EH (cell line): ENCODE results near the gene TNFSF12.

ENCODE experiments used
- DNase-seq: peaks from one replicate; pipeline ENCODE4 v3.0.0-alpha.2; 2015; ENCODE audit warnings: low read depth

The TNFSF12 gene, protein sequence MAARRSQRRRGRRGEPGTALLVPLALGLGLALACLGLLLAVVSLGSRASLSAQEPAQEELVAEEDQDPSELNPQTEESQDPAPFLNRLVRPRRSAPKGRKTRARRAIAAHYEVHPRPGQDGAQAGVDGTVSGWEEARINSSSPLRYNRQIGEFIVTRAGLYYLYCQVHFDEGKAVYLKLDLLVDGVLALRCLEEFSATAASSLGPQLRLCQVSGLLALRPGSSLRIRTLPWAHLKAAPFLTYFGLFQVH

DNA sequence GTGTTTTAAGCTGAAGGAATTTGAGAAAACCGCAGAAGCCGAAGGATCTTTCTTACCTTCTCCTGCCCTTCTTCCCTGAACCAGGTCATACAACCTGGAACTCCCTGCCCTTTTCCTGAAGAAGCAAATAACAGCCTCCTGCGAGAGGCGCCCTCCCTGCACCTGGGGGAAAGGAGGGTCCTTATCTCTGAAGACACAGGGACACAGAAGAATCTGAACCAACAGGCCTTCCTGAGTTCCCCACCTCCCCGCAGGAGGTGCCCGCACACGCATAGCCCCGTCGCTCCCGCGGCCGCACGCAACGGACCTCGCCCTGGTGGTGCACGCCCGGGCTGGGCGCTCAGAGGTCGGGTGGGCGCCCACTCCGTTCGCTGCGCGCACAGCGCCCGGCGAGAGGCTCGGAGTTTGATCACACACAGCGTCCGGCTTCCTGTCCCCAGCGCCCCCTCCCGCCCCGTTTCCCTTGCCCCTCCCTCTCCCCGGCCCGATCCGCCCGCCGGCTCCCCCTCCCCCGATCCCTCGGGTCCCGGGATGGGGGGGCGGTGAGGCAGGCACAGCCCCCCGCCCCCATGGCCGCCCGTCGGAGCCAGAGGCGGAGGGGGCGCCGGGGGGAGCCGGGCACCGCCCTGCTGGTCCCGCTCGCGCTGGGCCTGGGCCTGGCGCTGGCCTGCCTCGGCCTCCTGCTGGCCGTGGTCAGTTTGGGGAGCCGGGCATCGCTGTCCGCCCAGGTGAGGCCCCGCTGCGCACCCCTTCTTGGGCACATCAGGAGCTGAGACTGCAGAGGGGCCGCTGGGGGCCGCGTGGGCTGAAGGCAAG is at the start of gene TNFSF12:
Gene TNFSF12 (plus strand): TSS at position 474 of the 816 bp plus-strand sequence. CDS start 96 bp downstream, at position 570.
- DNase-seq = peak; percentile 62

DNA sequence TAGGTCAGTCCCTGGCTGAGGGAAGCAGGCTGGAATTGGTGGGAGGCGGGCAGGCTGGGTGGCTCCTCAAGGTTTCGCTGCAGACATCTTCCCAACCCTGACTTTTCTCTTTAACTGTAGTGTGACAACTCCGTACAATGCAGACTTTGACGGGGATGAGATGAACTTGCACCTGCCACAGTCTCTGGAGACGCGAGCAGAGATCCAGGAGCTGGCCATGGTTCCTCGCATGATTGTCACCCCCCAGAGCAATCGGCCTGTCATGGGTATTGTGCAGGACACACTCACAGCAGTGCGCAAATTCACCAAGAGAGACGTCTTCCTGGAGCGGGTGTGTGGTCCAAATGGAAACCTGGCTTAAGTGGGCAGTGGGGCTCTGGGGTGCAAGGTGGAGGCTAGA is 49.7 kb upstream of the TNFSF12 start:
- DNase-seq = no peak

DNA sequence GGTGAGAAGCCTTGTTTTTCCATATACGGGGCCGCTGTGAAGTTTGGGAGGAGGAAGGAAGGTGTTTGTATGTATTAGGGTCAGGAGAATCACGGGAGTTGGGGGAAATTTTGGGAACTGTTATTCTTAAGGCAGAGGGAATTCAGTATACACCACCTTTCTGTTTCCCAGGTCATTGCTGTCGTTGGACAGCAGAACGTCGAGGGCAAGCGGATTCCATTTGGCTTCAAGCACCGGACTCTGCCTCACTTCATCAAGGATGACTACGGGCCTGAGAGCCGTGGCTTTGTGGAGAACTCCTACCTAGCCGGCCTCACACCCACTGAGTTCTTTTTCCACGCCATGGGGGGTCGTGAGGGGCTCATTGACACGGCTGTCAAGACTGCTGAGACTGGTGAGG is 47.1 kb upstream of the TNFSF12 start:
- no peak for DNase-seq

DNA sequence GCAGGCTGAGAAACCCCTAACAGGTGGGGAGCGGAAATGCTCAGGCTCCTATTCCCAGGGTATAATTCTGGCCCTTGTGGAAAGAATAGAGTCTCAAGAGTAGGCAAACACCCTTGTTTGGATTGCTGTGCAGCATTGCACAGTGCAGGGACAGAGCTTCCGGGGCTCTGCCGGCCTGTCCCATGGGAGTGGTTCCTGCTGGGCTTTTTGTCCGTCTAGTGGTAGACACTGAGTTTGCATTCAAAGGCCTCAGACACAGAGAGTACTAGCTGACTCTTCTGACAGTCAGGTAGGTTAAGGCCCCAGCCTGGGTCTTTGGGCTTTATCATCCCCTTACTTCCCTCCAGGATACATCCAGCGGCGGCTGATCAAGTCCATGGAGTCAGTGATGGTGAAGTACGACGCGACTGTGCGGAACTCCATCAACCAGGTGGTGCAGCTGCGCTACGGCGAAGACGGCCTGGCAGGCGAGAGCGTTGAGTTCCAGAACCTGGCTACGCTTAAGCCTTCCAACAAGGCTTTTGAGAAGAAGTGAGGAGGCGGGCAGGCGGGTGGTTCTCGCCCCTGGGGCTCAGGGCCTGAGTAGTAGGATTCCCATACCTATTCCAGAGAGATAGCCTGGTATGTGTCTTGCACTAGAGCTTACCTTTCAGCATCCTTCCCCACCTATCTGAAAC is 46.5 kb upstream of the TNFSF12 start:
- no peak for DNase-seq

DNA sequence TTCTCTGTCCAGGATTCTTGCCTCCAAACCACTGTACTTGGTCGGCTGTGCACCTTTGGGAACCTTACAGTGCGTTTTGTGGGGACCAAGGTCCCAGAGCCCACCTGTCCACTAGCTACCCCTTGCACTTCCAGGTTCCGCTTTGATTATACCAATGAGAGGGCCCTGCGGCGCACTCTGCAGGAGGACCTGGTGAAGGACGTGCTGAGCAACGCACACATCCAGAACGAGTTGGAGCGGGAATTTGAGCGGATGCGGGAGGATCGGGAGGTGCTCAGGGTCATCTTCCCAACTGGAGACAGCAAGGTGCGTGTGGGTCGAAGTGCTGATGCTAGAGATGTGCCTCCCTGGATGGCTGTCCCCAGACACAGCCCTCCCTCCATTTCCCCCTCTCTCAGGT is 45.9 kb upstream of the TNFSF12 start:
- no peak for DNase-seq

DNA sequence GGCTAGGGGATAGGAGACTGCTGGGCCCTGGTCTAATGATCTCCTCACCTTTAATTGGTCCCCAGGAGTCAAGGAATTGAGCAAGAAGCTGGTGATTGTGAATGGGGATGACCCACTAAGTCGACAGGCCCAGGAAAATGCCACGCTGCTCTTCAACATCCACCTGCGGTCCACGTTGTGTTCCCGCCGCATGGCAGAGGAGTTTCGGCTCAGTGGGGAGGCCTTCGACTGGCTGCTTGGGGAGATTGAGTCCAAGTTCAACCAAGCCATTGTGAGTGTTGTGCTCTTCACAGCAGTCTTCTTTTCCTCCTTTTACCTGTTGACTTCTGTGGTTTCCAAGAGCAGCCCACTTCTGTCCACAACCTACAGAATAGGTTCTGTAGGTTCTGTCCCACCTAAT is 45.3 kb upstream of the TNFSF12 start:
- DNase-seq = no peak

DNA sequence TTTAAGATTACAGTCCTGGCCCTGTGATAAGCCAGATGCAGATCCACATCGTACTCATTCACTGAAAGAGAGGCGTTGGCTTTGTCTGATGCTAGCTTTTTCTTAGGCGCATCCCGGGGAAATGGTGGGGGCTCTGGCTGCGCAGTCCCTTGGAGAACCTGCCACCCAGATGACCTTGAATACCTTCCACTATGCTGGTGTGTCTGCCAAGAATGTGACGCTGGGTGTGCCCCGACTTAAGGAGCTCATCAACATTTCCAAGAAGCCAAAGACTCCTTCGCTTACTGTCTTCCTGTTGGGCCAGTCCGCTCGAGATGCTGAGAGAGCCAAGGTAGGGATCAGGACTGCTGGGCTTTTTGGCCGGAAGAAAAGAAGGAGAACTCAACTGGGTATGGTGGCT is 40.7 kb upstream of the TNFSF12 start:
- DNase-seq = no peak

DNA sequence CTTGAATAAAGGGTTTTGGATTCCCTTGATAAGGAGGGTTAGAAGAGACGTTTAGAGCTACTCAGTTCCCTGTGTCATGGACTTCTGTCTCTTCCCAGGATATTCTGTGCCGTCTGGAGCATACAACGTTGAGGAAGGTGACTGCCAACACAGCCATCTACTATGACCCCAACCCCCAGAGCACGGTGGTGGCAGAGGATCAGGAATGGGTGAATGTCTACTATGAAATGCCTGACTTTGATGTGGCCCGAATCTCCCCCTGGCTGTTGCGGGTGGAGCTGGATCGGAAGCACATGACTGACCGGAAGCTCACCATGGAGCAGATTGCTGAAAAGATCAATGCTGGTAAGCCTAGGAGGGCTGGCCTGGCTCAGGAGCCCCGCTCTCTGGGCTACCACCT is 40.0 kb upstream of the TNFSF12 start:
- DNase-seq = no peak

DNA sequence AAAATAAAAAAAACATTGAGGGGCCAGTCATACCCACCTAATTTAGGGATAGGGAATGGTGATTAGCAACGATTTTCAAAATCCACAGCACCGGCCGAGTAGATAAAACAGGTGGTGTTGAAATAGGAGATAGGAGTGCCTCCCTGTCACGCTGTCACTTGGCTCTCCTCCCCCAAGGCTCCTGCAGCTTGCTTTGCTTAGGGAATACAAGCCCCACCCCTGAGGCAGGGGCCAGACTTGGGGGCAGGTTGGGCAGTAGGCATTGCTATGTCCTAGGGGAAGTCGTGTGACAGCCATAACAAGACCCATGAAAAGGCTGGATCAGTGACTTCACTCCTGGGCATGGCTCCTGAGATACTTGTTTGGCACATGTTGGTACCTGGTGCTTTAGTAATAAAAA is 38.9 kb upstream of the TNFSF12 start:
- DNase-seq = no peak

DNA sequence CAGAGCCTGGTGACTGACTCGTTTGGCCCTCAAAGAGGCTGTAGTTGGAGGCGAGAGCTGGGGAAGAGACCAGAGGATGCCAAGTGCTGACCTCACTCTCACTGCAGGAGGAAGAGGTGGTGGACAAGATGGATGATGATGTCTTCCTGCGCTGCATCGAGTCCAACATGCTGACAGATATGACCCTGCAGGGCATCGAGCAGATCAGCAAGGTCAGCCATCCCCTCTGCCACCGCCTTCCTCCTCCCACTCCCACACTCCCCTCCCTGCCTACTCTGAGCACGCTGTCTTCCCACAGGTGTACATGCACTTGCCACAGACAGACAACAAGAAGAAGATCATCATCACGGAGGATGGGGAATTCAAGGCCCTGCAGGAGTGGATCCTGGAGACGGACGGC is 37.8 kb upstream of the TNFSF12 start:
- no peak for DNase-seq

DNA sequence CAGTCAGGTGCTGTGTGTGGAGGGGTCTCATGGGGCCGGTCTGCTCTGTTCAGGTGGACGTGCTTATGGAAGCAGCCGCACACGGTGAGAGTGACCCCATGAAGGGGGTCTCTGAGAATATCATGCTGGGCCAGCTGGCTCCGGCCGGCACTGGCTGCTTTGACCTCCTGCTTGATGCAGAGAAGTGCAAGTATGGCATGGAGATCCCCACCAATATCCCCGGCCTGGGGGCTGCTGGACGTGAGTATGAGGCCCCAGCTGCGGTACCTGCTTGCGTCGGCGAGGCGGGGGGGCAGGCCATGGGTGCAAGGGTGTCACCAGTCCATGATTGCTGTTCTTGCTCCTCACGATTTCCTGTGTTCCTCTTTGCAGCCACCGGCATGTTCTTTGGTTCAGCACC is 36.8 kb upstream of the TNFSF12 start:
- no peak for DNase-seq

DNA sequence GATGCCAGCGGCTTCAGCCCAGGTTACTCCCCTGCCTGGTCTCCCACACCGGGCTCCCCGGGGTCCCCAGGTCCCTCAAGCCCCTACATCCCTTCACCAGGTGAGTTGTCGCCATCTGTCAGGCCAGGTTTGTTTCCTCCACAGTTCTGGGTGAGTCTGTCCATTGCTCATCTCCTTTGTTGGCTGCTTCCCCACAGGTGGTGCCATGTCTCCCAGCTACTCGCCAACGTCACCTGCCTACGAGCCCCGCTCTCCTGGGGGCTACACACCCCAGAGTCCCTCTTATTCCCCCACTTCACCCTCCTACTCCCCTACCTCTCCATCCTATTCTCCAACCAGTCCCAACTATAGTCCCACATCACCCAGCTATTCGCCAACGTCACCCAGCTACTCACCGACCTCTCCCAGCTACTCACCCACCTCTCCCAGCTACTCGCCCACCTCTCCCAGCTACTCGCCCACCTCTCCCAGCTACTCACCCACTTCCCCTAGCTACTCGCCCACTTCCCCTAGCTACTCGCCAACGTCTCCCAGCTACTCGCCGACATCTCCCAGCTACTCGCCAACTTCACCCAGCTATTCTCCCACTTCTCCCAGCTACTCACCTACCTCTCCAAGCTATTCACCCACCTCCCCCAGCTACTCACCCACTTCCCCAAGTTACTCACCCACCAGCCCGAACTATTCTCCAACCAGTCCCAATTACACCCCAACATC is 35.9 kb upstream of the TNFSF12 start:
- DNase-seq = no peak

DNA sequence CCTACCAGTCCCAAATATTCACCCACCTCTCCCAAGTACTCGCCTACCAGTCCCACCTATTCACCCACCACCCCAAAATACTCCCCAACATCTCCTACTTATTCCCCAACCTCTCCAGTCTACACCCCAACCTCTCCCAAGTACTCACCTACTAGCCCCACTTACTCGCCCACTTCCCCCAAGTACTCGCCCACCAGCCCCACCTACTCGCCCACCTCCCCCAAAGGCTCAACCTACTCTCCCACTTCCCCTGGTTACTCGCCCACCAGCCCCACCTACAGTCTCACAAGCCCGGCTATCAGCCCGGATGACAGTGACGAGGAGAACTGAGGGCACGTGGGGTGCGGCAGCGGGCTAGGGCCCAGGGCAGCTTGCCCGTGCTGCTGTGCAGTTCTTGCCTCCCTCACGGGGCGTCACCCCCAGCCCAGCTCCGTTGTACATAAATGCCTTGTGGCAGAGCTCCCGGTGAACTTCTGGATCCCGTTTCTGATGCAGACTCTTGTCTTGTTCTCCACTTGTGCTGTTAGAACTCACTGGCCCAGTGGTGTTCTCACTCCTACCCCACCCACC is 34.9 kb upstream of the TNFSF12 start:
- no peak for DNase-seq

DNA sequence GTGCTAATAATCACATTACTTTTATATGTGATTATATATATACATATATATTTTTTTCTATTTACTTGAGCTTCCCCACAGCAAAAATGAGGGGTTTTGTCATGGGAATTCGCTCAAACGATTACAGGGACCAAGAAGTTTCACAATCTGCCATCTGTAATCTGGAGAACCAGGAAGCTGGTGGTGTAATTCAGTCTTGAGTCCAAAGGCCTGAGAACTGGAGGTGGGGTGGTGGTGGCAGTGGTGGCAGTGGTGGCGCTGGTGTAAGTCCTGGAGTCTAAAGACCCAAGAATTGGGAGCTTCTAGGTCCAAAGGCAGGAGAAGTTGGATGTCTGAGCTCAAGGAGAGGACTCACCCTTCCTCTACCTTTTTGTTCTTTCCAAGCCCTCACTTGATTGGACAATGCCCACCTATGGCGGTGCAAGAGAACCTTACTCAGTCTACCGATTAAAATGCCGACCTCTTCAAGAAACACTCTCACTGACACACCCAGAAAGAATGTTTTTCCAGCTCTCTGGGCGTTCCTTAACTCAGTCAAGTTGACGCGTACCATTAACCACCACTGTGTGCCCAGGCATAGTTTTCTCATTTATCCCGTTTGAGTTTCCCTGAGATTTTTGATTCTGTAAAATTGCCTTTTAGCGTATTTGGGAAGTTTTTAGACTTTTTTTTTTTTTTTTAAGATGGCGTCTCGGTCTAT is 32.8 kb upstream of the TNFSF12 start:
- no peak for DNase-seq

DNA sequence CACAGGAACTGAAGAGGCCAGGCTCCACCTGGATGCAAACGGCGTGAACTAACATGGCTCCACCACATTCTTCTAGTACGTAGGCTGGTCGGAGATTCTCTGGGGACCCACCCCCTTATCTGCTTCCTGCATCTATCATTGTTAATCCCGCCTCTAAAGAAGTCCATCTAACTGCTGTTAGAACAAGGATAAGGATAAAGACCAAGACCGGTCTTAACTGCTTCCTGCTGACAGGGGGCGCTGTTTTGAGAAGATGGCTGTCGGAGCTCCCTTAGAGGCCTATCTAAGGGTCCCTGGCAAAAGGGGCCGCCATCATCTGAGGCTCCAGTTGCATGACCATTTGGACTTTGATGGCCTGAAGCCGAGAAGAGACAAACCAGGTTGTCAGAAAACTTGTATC is 25.8 kb upstream of the TNFSF12 start:
- DNase-seq = peak; percentile 21

DNA sequence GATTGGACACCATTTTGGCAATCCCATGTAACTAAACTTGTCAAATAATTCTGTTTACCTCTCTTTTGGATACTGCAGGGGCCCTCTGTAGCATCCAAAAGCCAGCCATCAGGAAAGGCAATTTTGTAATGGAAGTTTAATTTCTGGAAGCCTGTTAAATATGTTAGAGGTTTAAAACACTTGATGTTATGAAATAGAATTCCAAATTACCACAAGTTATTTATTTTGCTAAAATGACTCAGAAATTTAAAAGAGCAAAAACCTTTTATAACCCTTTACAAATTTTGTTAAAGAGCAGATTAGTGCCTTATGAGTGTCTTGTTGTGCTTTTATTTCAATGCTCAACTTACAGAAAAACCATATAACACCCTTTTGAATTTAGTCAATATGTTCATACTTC is 20.0 kb upstream of the TNFSF12 start:
- DNase-seq = no peak

DNA sequence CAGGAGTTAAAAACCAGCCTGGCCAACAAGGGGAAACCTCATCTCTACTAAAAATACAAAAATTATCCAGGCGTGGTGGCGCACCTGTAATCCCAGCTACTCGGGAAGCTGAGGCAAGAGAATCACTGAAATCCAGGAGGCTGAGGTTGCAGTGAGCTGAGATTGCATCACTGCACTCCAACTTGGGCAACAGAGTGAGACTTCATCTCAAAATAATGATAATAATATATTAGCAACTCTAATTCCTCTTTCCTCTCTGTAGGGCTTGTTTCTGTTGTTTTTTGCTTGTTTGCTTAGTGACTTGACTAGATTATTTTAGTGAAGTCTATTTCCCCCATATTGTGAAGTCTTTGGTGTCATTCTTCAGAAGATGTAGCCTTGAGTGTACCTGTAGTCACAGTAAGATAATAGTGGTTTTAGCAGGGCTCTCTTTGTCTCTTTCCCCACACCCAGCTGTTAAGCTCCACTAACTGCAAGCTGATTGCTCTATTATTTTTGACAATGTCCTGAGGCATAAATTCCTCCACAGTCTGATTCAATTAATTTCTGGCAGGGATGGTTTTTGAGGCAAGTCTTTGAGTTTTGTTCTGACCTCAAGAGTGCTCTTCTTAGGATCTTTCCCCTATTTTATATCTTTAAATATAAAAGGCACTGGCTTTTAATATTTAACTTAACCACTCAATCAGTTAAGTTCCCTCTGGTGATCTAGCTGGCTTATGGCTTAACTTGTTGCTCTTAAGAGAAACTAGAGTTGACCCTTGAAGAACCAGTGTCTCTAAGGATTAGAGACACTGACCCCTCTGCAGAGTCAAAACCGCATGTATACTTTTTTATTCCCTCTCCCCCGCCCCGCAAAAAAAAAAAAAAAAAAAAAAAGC is 18.6 kb upstream of the TNFSF12 start:
- DNase-seq = peak; percentile 18

DNA sequence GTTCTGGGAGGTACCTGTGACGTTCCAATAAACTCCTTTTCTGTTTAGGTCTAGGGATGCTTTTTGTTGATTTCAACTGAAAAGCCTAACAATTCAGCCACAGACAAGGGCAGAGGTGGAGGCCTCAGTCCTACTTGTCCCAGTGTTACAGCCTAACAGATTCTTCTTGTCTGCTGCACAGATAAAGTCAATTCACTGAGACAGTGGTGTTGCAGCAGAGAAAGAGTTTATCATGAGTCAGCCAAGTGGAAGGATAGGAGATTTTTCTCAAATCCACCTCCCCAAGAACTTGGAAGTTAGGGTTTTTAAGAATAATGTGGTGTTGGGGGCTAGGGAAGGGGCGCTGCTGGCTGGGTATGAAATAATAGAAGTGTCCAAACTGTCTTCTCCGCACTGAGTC is 10.8 kb upstream of the TNFSF12 start:
- no peak for DNase-seq

DNA sequence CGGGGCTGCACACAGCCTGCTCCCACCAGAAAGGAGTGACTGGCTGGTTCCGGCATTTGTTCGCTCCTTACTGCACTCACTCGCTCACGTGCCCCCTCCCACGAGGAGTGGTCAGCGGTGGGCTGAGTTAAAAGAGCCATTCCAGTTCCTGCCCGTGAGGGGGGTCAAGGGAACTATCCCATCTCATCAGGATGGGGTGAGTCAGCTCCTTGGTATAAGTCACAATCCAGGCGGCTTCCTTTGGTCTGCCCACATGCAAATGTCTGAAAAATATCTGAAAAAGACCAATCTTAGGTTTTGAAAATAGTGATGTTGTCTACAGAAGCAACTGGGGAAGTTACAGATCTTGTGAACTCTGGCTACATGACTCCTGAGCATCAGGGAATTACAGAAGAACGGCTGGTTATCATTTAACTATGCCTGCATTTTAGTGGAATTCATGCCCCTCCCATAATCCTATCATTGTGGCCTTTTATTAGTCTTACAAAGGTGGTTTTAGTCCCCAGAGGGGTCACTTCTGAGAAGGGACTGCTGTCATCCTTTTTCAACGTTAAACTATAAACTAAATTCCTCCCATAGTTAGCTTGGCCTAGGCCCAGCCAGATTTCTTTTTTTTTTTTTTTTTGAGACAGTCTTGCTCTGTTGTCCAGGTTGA is 9.8 kb upstream of the TNFSF12 start:
- DNase-seq = peak; percentile 36

DNA sequence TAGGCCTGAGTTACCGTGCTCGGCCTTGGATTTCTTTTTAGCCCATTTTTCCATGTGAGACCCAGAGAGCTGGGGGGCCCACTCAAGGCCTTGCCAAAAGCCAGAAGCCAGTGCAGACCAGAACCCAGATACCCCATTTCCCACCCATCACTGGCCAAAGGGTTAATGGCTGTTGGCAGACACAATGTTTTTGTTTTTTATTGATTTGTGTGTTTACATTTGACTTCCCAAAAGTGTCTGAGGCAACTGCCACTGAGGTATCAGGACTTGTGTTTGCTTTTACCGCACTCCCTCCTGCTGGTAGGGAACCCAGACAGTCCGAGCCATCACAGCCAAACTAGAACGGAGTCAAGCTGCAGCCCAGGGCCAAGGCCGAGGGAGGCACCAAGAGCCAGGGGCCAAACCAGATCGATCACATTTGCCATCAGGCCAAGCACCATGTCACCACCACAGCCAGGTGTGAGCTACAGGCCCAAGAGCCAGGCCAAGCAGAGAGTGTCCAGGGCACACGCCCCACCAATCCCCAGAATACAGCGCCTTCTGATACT is 7.7 kb upstream of the TNFSF12 start:
- DNase-seq = no peak
